Activated T-helper 1 cell treated with anti-CD3 and anti-CD28 coated beads, Interleukin-12 subunit alpha, Interleukin-12 subunit beta, Interleukin-2, Interleukin-4 antibody, amounts not matched to agents 30 ng/mL and 10 ng/mL and 1 ng/mL, durations not matched to agents 14 hours and 24 hours and 36 hours (primary cell): Measurements from ENCODE around the gene CACNA1C. TPM values are rescaled to one million over a fixed set of nuclear protein-coding genes. Genes with fewer than 3 reads are reported as not detected.

Experiments used
- DNase-seq: peaks from one replicate; pipeline ENCODE4 v3.0.0; 2021; ENCODE audit warnings: low spot score
- H3K27ac Mint-ChIP-seq: one replicate; pipeline ENCODE4 v1.8.0; 2021; ENCODE audit warnings: mild to moderate bottlenecking, mixed read lengths
- H3K27me3 Mint-ChIP-seq: one replicate; pipeline ENCODE4 v1.8.0; 2022; ENCODE audit warnings: mild to moderate bottlenecking, moderate library complexity, mixed read lengths; ENCODE audit not compliant: insufficient read depth
- H3K36me3 Mint-ChIP-seq: one replicate; pipeline ENCODE4 v1.8.0; 2021; ENCODE audit warnings: low read depth, mixed read lengths
- H3K4me1 Mint-ChIP-seq: one replicate; pipeline ENCODE4 v1.8.0; 2021; ENCODE audit warnings: low read depth, mixed read lengths
- H3K4me3 Mint-ChIP-seq: one replicate; pipeline ENCODE4 v1.8.0; 2021; ENCODE audit warnings: mild to moderate bottlenecking, moderate library complexity, mixed read lengths
- H3K9me3 Mint-ChIP-seq: one replicate; pipeline ENCODE4 v1.8.0; 2021; ENCODE audit warnings: mixed read lengths
- intact Hi-C: fragments of 100-400 bp; cut with micrococcal nuclease; formaldehyde crosslinking; loops from one replicate; pipeline ENCODE4 v1.15.1; 2024
- total RNA-seq: library from RNA; stranded (reverse); gene quantifications from 2 replicates; pipeline ENCODE4 v1.2.3, GENCODE V29; 2022

The CACNA1C gene
- total RNA-seq, 1 donor from 2014 or later: 0.18 TPM

DNA sequence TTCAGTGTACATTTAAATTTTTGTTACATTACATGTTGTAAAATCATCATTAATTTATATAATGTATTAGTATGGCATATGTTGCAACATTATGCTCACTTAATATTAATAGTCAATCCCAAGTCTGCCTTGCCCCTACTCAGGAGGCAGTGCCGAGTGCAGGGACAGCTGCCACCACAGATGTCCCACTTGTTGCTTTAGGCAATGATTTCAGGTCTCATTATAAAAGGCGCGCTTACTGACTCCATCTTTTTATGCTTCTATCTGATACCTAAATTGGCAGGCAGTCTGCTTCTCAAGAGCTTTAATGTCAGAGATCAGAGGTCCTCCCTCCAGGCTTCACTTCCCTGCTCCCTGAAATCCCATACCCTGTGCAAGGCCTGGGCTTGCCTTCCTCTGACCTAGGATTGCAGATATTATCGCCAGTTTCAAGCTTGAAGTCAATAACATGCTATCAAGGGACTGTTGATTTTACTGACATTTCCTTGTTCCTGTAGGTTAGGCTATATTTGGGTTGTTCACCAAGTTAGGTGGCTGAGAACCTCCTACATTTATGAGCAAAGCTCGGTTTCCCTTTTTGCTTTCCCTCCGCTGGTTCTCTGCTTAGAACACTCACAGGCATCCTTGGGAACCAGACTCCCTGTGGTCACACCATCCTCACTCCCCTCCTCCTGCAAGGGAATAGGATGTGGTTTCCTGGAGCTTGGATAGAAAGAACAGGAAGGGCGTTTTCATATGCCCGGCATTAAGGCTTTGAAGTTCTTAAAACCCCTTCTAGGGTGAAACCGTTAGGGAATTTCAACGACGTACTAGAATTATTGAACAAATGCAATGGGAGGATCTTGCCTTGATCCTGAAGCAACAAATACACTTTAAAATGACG is 533.6 kb downstream of the CACNA1C start:
- DNase-seq: no peak
- Mint-ChIP-seq H3K27me3 (peaks cover 33% of the 10 kb centered on the region), H3K9me3 (no peaks in the 10 kb centered on the region), H3K4me1 (no peaks in the 10 kb centered on the region), H3K36me3 (no peaks in the 10 kb centered on the region), H3K4me3 (no peak overlapping the region), H3K27ac (no peak overlapping the region)
- intact Hi-C loops: loop anchor here (10.0 kb wide), 2 partner anchors 112 to 292 kb away; no protein-coding TSS in a partner anchor

DNA sequence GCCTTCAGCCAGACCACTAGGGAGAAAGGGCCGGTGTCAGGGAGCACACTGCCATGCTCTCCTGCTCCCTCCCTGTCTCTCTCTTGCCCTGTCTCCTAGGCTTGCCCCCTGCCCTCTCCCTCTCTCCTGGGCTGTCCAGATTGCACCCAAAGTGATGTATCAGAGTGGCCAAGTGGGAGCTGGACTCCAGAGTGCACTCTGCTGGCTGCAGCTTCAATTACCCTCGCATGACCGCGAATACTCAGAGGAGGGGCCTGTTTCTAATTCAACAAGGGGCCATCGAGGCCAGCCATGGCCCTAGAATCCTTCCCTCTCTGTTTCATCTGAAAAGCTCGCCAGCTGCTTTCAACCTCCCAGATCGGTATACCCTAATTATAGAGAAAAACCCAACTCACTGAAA is 535.6 kb downstream of the CACNA1C start:
- intact Hi-C loops: loop anchor here (10.0 kb wide), 2 partner anchors 114 to 294 kb away; no protein-coding TSS in a partner anchor
- Mint-ChIP-seq H3K4me1 (no peaks in the 10 kb centered on the region), H3K27ac (no peak overlapping the region), H3K27me3 (peaks cover 20% of the 10 kb centered on the region), H3K9me3 (no peaks in the 10 kb centered on the region), H3K4me3 (no peak overlapping the region), H3K36me3 (no peaks in the 10 kb centered on the region)
- no peak for DNase-seq

DNA sequence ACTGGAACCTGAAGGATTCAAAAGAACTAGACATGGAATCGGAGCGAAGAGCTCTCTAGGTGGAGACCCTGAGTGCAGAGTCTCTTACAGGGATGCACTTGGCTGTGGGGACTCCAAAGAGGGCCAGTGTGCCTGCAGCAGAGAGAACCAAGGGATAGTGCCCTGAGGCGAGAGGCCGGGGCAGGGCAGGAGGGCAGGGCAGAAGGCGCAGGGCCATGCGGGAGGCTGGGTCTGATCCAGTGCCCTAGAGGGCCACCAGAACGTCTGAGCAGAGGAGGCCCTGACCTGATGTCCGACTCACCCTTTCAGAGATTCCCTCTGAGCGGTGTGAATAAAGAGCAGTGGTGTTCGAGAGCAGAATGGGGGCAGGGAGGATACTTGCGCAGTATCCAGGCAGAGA is 536.6 kb downstream of the CACNA1C start:
- peaks cover 4% of the 10 kb centered on the region for H3K9me3 Mint-ChIP-seq
- DNase-seq: no peak

DNA sequence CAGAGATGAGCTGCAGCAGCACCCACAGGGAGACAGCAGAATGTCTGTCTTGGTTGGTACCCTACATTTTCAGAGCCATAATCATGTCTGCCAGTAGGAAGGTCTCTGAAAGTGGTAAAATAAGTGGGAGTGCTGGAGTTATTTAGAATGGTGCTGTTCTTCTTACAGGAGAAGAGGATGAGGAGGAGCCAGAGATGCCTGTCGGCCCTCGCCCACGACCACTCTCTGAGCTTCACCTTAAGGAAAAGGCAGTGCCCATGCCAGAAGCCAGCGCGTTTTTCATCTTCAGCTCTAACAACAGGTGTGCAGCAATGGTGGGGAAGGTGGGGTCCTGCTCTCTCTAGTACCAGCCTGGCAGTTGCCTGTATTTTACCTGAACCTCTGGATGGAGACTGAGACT is 540.3 kb downstream of the CACNA1C start:
- intact Hi-C loops: no loop called here
- peaks cover 5% of the 10 kb centered on the region for H3K9me3 Mint-ChIP-seq
- peaks cover 9% of the 10 kb centered on the region for H3K27me3 Mint-ChIP-seq
- H3K27ac Mint-ChIP-seq: no peak overlapping the region
- no peaks in the 10 kb centered on the region for H3K36me3 Mint-ChIP-seq
- no peaks in the 10 kb centered on the region for H3K4me1 Mint-ChIP-seq
- DNase-seq: no peak
- H3K4me3 Mint-ChIP-seq: no peak overlapping the region

More for the DNA sequence above, 536.6 kb downstream of the CACNA1C start:
- intact Hi-C loops: loop anchor here (10.0 kb wide), 2 partner anchors 115 to 295 kb away; no protein-coding TSS in a partner anchor
- Mint-ChIP-seq H3K27me3 (peaks cover 15% of the 10 kb centered on the region), H3K4me3 (no peak overlapping the region), H3K27ac (no peak overlapping the region), H3K36me3 (no peaks in the 10 kb centered on the region), H3K4me1 (no peaks in the 10 kb centered on the region)

DNA sequence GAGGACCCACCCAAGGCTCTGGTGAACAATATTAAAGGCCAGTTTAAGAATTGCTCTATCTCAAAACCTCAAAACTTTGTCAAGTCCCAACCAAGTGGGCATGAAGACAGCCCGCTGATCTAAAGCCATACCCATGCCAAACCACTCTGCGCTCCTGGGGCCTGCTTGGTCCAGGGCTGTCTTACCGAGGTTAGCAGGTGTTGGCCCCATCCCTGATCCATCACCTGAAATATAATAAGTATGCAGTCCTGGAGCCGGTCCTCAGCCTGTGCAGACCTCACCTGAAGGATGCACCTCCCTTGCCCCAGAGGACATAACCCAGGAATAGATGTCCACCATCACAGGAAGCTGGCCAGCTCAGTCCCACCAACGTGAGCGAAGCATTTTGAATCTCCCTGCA is 543.7 kb downstream of the CACNA1C start:
- intact Hi-C loops: no loop called here

DNA sequence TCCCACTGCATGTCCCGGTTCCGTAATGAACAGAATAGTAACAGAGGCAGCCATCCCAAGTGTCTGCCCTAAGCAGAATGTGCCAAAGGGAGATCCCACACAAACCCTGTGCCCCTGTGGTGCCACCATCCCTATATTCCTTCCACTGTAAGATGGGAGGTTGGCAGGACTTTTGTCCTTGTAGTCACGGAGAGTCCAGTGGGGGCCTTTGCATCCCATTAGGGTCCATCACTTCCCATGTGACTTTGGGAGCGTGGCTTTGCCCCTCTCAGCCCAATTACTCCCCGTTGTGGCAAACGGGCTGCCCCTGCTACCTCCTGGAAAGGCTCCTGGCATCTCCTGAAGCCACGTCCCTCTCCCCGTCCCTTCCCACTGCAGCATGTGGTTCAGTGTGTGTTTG is 552.5 kb downstream of the CACNA1C start:
- DNase-seq: no peak
- no peak overlapping the region for H3K27ac Mint-ChIP-seq
- no peak overlapping the region for H3K4me3 Mint-ChIP-seq
- H3K27me3 Mint-ChIP-seq: peaks cover 6% of the 10 kb centered on the region
- no peaks in the 10 kb centered on the region for H3K36me3 Mint-ChIP-seq
- peaks cover 7% of the 10 kb centered on the region for H3K4me1 Mint-ChIP-seq
- H3K9me3 Mint-ChIP-seq: no peaks in the 10 kb centered on the region
- intact Hi-C loops: no loop called here

More for the DNA sequence above, 543.7 kb downstream of the CACNA1C start:
- Mint-ChIP-seq H3K4me3 (no peak overlapping the region), H3K36me3 (no peaks in the 10 kb centered on the region), H3K27ac (no peak overlapping the region), H3K27me3 (no peaks in the 10 kb centered on the region), H3K4me1 (no peaks in the 10 kb centered on the region), H3K9me3 (peaks cover 5% of the 10 kb centered on the region)
- DNase-seq: no peak

DNA sequence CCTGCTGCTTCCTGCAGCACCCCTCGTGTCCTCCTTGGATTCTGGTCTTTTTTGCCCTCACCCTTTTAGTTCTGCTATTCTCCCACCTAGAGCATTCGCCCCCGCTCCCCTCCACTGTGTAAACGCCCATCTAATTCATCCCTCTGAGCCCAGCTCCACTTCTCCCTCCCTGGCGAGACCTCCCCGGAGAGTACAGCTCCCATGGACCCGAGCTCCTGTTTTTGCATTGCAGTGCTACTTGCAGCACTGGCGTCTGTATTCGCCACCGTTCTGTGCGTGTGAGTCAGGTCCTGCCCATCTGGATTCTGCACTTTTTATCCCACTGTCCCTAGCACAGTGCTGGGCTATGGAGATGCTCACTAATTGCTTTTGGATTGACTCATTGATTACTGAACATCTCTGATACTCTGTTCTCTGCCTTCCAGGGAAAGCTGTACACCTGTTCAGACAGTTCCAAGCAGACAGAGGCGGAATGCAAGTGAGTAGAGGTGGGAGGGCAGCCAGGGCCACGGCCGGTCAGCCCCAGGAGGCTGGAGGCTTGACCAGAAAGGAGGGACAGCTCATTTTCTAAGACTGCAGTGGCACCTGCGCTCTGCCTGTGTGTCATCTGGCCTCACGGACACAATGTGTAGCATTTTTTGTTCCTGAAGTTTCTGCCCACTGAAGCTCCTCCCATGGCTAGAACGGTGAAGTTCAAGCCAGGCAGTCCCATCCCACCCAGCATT is 553.6 kb downstream of the CACNA1C start:
- H3K36me3 Mint-ChIP-seq: no peaks in the 10 kb centered on the region
- intact Hi-C loops: no loop called here

DNA sequence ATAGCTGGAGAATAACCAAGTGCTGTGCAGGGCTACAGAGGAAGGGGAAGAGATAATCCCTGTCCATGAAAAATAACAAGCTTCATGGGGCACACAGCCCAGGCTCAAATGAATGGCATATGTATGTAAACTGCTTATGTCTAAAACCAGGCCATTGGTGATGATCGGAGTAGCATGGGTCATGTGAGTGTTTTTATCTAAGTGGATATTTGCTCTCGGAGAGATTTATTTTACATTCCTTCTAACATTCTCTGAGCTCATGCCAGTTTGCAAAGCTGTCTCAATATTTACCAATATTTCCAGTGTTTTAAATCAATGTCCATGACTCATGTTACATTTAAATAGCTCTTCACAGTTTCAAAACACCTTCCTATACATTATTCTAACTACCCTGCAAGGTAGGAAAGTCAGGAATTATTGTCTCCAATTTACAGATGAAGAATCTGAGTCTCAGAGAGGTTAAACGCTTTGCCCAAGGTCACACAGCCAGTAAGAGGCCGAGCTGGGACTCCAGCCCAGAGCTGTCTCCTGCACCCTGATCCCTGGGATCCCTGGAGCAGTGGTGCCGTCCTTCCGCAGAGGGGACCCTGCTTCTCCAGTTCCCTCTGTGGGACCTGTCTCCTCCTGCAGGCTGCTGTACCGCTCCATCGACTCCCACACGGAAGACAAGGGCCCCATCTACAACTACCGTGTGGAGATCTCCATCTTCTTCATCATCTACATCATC is 555.3 kb downstream of the CACNA1C start:
- Mint-ChIP-seq H3K4me1 (peaks cover 7% of the 10 kb centered on the region), H3K9me3 (no peaks in the 10 kb centered on the region), H3K36me3 (no peaks in the 10 kb centered on the region), H3K27ac (no peak overlapping the region), H3K27me3 (peaks cover 6% of the 10 kb centered on the region), H3K4me3 (no peak overlapping the region)
- DNase-seq: no peak
- intact Hi-C loops: no loop called here

More for the DNA sequence above, 553.6 kb downstream of the CACNA1C start:
- Mint-ChIP-seq H3K9me3 (no peaks in the 10 kb centered on the region), H3K27ac (no peak overlapping the region), H3K4me1 (peaks cover 7% of the 10 kb centered on the region), H3K27me3 (peaks cover 6% of the 10 kb centered on the region), H3K4me3 (no peak overlapping the region)
- no peak for DNase-seq

DNA sequence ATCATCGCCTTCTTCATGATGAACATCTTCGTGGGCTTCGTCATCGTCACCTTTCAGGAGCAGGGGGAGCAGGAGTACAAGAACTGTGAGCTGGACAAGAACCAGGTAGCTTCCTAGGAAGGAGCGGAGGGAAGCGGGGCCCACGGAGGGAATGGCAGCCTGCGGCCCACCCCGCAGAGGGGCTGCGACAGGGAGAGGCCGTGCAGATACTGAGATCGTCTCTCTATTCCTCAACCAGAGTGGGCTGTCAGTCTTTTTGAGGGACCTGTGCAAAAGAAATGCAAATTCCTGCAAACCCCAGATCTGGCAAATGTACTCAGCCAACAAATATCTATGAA is 555.8 kb downstream of the CACNA1C start:
- peaks cover 11% of the 10 kb centered on the region for H3K4me1 Mint-ChIP-seq
- H3K9me3 Mint-ChIP-seq: no peaks in the 10 kb centered on the region
- intact Hi-C loops: no loop called here
- H3K4me3 Mint-ChIP-seq: no peak overlapping the region
- DNase-seq: no peak
- peaks cover 6% of the 10 kb centered on the region for H3K27me3 Mint-ChIP-seq
- H3K36me3 Mint-ChIP-seq: no peaks in the 10 kb centered on the region
- no peak overlapping the region for H3K27ac Mint-ChIP-seq

DNA sequence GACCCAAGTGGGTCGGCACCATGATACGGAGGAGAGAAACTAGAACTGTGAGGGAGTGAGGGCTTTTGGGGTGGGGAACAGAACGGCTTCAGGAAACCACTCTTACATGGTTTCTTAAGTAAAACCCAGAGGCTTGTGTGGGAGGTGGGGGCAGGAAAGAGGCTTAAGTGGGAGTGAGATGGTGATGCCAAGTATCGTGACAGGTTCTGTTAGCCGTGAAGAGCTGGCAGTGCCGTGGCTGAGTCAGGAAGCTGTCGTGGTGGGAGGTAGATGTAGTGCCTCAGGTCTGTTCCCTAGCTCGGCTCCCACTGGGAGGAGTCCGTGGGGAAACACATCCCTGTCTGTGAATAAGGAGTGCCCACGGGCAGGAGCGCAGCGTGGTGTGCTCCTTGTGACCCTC is 556.2 kb downstream of the CACNA1C start:
- H3K9me3 Mint-ChIP-seq: no peaks in the 10 kb centered on the region
- DNase-seq: no peak
- peaks cover 16% of the 10 kb centered on the region for H3K4me1 Mint-ChIP-seq

DNA sequence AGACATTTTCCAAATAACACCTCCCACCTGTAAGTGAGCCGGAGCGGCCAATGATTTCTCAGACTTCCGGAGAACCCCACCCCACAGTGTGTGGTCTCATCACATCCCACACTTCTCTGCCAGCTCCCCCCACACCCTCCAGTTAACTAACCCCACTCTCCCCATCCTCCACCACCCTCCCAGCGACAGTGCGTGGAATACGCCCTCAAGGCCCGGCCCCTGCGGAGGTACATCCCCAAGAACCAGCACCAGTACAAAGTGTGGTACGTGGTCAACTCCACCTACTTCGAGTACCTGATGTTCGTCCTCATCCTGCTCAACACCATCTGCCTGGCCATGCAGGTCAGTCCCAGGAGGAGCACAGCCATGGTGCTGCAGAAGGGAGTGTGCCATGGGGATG is 557.6 kb downstream of the CACNA1C start:
- H3K4me1 Mint-ChIP-seq: peaks cover 18% of the 10 kb centered on the region
- no peaks in the 10 kb centered on the region for H3K36me3 Mint-ChIP-seq
- H3K27ac Mint-ChIP-seq: no peak overlapping the region
- intact Hi-C loops: no loop called here
- H3K27me3 Mint-ChIP-seq: peaks cover 11% of the 10 kb centered on the region
- H3K9me3 Mint-ChIP-seq: no peaks in the 10 kb centered on the region
- H3K4me3 Mint-ChIP-seq: no peak overlapping the region
- DNase-seq: no peak

More for the DNA sequence above, 556.2 kb downstream of the CACNA1C start:
- Mint-ChIP-seq H3K4me3 (no peak overlapping the region), H3K36me3 (no peaks in the 10 kb centered on the region), H3K27me3 (peaks cover 6% of the 10 kb centered on the region), H3K27ac (no peak overlapping the region)
- intact Hi-C loops: no loop called here

DNA sequence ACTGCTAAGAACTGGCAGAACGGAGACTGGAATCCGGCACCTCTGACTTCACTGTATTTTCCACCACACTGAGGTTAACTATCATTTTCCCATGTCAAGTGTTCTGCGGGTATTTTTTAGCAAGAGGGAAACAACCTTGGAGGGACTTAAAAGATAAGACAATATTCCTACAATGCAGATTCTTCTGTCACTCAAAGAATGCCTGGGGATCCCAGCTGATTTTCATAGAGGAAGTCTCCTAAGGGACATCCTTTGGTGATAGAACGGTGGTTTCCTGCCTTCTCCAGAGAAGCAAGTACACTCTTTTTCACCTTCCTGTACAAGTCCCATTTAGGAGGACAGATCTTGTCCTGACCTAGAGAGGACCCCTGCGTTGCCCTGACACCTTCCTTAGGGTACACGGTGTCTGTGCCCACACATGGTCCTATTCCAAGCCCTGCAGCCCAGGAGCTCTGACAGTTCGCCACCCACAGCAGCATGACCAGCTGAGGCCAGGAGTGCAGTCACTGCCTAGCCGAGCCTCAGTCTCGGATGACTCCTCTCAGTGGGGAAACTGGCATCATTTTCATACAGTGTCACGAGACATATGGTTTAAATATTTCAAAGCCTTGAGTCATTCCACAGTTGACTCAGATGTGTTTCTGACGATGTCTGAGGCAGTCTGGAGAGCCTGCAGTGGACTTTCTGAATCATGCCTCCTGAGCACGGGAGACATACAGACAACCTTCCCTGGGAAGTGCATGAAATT is 560.7 kb downstream of the CACNA1C start:
- intact Hi-C loops: no loop called here
- Mint-ChIP-seq H3K27ac (no peak overlapping the region), H3K4me3 (no peak overlapping the region), H3K9me3 (no peaks in the 10 kb centered on the region), H3K27me3 (peaks cover 13% of the 10 kb centered on the region), H3K36me3 (no peaks in the 10 kb centered on the region), H3K4me1 (peaks cover 18% of the 10 kb centered on the region)
- no peak for DNase-seq
